Measurements from ENCODE around the gene RHOG. TPM values are rescaled to one million over a fixed set of nuclear protein-coding genes. Genes with fewer than 3 reads are reported as not detected.
A peak's percentile ranks its signal among the peaks of the same experiment; 100 is the strongest.

RHOG gene
- total and polyA plus RNA-seq, 9 donors = 23.3 to 49.2 (median 39.6) TPM

- Histone ChIP-seq H3K4me1 (ENCODE audit: insufficient read depth) (peaks cover 7% of the 10 kb centered on the region), H3K27me3 (no peaks in the 10 kb centered on the region), H3K9me3 (no peaks in the 10 kb centered on the region), H3K27ac (no peak overlapping the region), H3K36me3 (no peaks in the 10 kb centered on the region), H3K4me3 (no peak overlapping the region)
- DNase-seq = no peak
- WGBS, 3 donors = 92 to 95% (median 93%) methylated on average over 7 of the region's 7 CpGs
- intact Hi-C loops (cut with DNase I) = no loop called here
- TF ChIP-seq CTCF (IDR thresholded peaks at IDR 0.05) (no peak), POLR2A (IDR thresholded peaks at IDR 0.05) (no peak), EP300 (IDR thresholded peaks at IDR 0.05) (no peak)
These were observed 45.1 kb upstream of the RHOG start for GRCh38 chr11:3885855-3886254.

GRCh38 chr11:3882655-3883054, 41.9 kb upstream of the RHOG start:
- Histone ChIP-seq H3K4me1 (ENCODE audit: insufficient read depth) (peaks cover 14% of the 10 kb centered on the region), H3K36me3 (no peaks in the 10 kb centered on the region), H3K9me3 (no peaks in the 10 kb centered on the region), H3K4me3 (no peak overlapping the region), H3K27me3 (no peaks in the 10 kb centered on the region), H3K27ac (no peak overlapping the region)
- TF ChIP-seq EP300 (IDR thresholded peaks at IDR 0.05) = no peak
- TF ChIP-seq POLR2A (IDR thresholded peaks at IDR 0.05) = no peak
- no peak for TF ChIP-seq CTCF (IDR thresholded peaks at IDR 0.05)
- intact Hi-C loops (cut with DNase I) = no loop called here
- no peak for DNase-seq

- H3K4me3 ChIP-seq = no peak overlapping the region
- 43 to 51% (median 46%) methylated on average over 3 of the region's 3 CpGs for WGBS, 3 donors
- intact Hi-C loops (cut with DNase I) = no loop called here
These were observed 40.0 kb upstream of the RHOG start for GRCh38 chr11:3880724-3881123.

GRCh38 chr11:3879967-3880542, 39.3 kb upstream of the RHOG start:
- WGBS, 3 donors = 27 to 60% (median 36%) methylated on average over 2 of the region's 2 CpGs
- DNase-seq = no peak
- H3K4me1 ChIP-seq (ENCODE audit: insufficient read depth) = peaks cover 9% of the 10 kb centered on the region
- no peaks in the 10 kb centered on the region for H3K9me3 ChIP-seq
- no peaks in the 10 kb centered on the region for H3K36me3 ChIP-seq
- TF ChIP-seq EP300 (IDR thresholded peaks at IDR 0.05) = no peak
- no peak for TF ChIP-seq POLR2A (IDR thresholded peaks at IDR 0.05)
- TF ChIP-seq CTCF (IDR thresholded peaks at IDR 0.05) = no peak
- no peaks in the 10 kb centered on the region for H3K27me3 ChIP-seq
- intact Hi-C loops (cut with DNase I) = no loop called here
- H3K4me3 ChIP-seq = no peak overlapping the region
- H3K27ac ChIP-seq = peak overlapping the region in 1 of 2 donors; percentile 64

More at GRCh38 chr11:3880724-3881123, 40.0 kb upstream of the RHOG start:
- no peak for TF ChIP-seq CTCF (IDR thresholded peaks at IDR 0.05)
- no peak for TF ChIP-seq POLR2A (IDR thresholded peaks at IDR 0.05)
- no peak for TF ChIP-seq EP300 (IDR thresholded peaks at IDR 0.05)
- DNase-seq = no peak
- H3K27me3 ChIP-seq = no peaks in the 10 kb centered on the region
- H3K4me1 ChIP-seq (ENCODE audit: insufficient read depth) = peaks cover 12% of the 10 kb centered on the region
- peak overlapping the region in 1 of 2 donors; percentile 64 for H3K27ac ChIP-seq
- no peaks in the 10 kb centered on the region for H3K36me3 ChIP-seq
- H3K9me3 ChIP-seq = no peaks in the 10 kb centered on the region
